GM23248 (cell line): ENCODE data around the gene WDR27.

Source experiments
- EZH2 ChIP-seq: fragments of 200-600 bp; sonication (generic); IDR thresholded peaks from 2 replicates; pipeline ENCODE4 v1.6.1; 2018; ENCODE audit warnings: antibody characterized with exemption, mild to moderate bottlenecking; ENCODE audit not compliant: insufficient read depth, poor library complexity, severe bottlenecking
- EZH2phosphoT487 ChIP-seq: fragments of 200-600 bp; sonication (generic); IDR thresholded peaks from 2 replicates; pipeline ENCODE4 v1.6.1; 2018; ENCODE audit warnings: antibody characterized with exemption, moderate library complexity, mild to moderate bottlenecking, low read depth; ENCODE audit not compliant: insufficient read depth

DNA sequence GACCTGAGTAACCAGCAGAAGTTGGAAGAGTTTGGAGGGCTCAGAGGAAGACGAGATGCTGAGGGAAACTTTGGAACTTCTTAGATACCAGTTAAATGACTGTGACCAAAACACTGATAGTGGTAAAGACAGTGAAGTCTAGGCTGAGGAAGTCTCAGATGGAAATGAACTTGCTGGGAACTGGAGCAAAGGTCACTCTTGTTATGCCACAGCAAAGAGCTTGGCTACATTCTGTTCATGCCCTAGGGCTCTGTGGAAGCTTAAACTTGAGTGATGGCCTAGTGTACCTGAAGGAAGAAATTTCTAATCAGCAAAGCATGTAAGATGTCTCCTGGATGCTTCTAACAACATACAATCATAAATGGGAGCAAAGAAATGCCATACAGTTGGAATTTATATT, 24.7 kb downstream of the WDR27 start:
- TF ChIP-seq EZH2phosphoT487 = no peak
- TF ChIP-seq EZH2 = no peak
